Measurements from ENCODE around the gene CSRNP2.
"Not testable (repeated sequence)": the region's sequence is repeated elsewhere in the genome, so short reads cannot be mapped to it uniquely, and the experiment has no call there.

CSRNP2 gene

DNA sequence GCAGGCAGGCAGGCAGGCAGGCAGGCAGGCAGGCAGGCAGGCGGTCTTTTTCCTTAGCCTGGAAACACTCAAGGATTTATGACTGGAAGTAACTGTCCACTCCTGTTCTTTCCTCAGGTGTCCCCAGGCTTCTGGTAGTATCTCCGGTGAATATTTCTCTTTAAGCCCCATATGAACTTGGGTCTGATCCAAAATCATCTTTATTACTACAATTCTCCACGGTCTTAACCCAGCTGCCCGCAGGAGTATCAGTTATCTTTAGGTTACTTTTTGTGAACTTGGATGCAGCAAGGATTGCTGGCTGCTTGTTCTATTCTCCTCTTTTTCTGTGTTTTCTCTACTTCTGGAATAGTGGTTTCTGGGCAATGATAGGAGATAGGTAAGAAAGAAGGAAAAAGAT, 3.3 kb downstream of the CSRNP2 start:
- DNase-seq (ENCODE audit: extremely low spot score, insufficient read length, low read depth) (no peak), FAIRE-seq (no peak)

DNA sequence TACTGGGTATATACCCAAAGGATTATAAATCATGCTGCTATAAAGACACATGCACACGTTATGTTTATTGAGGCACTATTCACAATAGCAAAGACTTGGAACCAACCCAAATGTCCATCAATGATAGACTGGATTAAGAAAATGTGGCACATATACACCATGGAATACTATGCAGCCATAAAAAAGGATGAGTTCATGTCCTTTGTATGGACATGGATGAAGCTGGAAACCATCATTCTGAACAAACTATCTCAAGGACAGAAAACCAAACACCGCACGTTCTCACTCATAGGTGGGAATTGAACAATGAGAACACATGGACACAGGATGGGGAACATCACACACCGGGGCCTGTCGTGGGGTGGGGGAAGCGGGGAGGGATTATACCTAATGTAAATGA, 4.5 kb downstream of the CSRNP2 start:
- DNase-seq (ENCODE audit: extremely low spot score, insufficient read length, low read depth); FAIRE-seq: not testable (repeated sequence)

DNA sequence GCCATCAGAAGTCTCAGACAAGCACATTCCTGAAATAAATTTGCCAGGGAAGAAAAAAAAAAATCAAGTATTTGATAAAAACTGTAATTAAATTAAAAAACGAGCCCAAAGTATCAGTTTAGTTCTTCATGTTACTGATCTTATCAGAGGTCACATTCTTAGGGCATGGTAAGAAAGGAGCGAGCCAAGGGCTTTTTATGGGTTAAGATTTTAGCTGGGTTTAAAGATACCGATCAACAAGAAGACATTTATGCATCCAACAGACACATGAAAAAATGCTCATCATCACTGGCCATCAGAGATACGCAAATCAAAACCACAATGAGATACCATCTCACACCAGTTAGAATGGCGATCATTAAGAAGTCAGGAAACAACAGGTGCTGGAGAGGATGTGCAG, 5.0 kb downstream of the CSRNP2 start:
- not testable (repeated sequence) for DNase-seq (ENCODE audit: extremely low spot score, insufficient read length, low read depth); FAIRE-seq

GRCh38 chr12:51077930-51078329, 5.5 kb downstream of the CSRNP2 start:
- no peak for DNase-seq (ENCODE audit: extremely low spot score, insufficient read length, low read depth)
- no peak for FAIRE-seq

DNA sequence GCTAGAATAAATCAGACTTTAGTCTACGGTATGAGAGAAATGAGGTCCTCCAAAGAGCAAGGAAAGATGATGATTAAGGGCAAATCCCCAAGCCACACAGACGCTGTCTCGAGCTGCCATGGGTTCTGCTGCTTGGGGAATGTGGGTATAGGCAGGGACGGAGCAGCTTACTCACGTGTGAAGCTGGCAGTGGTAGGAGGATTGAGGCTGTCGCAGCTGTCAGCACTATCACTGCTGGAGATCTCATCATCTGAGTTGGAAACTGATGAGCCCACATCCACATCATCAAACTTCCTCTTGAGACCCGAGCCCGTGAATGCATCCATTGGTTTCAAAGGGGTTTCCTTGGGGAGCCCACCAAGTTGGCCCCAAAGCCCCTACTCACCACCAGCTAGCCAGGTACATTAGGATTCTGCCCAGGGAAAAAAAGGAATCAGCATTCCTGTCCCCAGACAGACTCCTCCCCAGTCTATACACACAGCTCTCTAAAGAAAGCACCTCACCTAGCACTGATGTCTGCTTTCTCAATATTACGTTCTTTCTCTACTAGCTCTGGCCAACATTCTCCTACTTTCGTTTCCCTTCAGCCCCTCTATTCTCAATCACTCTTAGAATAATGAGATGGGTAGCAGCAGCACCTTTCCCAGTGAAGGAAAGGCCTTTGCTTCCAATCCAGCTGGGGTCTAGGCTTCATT, 7.0 kb downstream of the CSRNP2 start:
- no peak for DNase-seq (ENCODE audit: extremely low spot score, insufficient read length, low read depth)
- FAIRE-seq = no peak

DNA sequence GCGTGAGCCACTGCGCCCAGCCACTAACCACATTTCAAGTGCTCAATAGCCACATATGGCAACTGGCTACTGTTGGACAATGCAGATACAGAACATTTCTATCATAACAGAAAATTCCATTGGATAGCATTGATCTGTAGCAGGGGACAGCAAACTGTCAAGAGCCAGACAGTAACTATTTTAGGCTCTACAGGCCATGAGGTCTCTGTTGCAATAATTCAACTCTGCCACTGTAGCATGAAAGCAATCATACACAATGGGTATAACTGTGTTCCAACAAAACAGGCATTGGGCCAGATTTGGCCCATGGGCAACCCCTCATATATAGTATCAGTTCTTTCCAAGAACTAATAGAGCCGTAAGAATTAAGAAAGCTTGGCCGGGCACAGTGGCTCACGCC, 8.0 kb downstream of the CSRNP2 start:
- FAIRE-seq (no peak), DNase-seq (ENCODE audit: extremely low spot score, insufficient read length, low read depth) (no peak)

- FAIRE-seq (no peak), DNase-seq (ENCODE audit: extremely low spot score, insufficient read length, low read depth) (no peak)
Measured at GRCh38 chr12:51071663-51072062, 11.7 kb downstream of the CSRNP2 start.

GRCh38 chr12:51070004-51070403, 13.4 kb downstream of the CSRNP2 start:
- no peak for DNase-seq (ENCODE audit: extremely low spot score, insufficient read length, low read depth)
- FAIRE-seq = no peak

- FAIRE-seq (no peak), DNase-seq (ENCODE audit: extremely low spot score, insufficient read length, low read depth) (no peak)
Measured at GRCh38 chr12:51067771-51068170, 15.6 kb downstream of the CSRNP2 start.

GRCh38 chr12:51067229-51067628, 16.2 kb downstream of the CSRNP2 start:
- no peak for DNase-seq (ENCODE audit: extremely low spot score, insufficient read length, low read depth)
- no peak for FAIRE-seq

DNA sequence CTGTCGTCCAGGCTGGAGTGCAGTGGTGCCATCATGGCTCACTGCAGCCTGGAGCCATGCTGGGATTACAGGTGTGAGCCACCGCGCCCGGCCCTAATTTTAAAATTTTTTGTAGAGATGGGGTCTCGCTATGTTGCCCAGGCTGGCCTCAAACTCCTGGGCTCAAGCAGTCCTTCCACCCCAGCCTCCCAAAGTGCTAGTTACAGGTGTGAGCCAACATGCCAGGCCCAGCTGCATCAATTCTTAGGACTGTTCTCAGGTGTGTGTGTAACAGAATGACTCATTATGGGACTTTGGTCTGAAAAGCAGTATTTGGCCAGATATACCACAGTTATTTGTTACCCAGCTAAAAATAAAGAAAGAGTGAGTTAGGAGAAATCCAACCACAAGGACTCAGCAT, 17.9 kb downstream of the CSRNP2 start:
- DNase-seq (ENCODE audit: extremely low spot score, insufficient read length, low read depth) (no peak), FAIRE-seq (no peak)

- FAIRE-seq (no peak), DNase-seq (ENCODE audit: extremely low spot score, insufficient read length, low read depth) (no peak)
Measured at GRCh38 chr12:51062631-51063397, 20.6 kb downstream of the CSRNP2 start.

GRCh38 chr12:51059086-51059485, 24.3 kb downstream of the CSRNP2 start:
- FAIRE-seq (no peak), DNase-seq (ENCODE audit: extremely low spot score, insufficient read length, low read depth) (no peak)

DNA sequence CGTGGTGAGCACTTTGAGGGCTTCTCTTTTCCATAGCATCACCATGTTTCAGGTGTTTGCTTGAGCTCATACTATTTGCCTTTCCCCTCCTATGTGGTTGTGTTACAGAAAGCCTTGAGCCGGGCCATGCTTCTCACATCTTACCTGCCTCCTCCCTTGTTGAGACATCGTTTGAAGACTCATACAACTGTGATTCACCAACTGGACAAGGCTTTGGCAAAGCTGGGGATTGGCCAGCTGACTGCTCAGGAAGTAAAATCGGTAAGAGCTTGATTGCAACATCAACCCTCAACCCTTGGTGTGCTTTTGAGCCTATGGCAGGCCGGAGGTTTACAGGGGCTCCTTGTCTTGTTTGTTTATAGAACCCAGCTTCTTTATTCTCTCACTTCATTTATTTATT, 27.2 kb downstream of the CSRNP2 start:
- no peak for FAIRE-seq
- DNase-seq (ENCODE audit: extremely low spot score, insufficient read length, low read depth) = no peak

- no peak for DNase-seq (ENCODE audit: extremely low spot score, insufficient read length, low read depth)
- FAIRE-seq = no peak
Measured at GRCh38 chr12:51055060-51055459, 28.3 kb downstream of the CSRNP2 start.

GRCh38 chr12:51051787-51052186, 31.6 kb downstream of the CSRNP2 start:
- FAIRE-seq (no peak), DNase-seq (ENCODE audit: extremely low spot score, insufficient read length, low read depth) (no peak)

DNA sequence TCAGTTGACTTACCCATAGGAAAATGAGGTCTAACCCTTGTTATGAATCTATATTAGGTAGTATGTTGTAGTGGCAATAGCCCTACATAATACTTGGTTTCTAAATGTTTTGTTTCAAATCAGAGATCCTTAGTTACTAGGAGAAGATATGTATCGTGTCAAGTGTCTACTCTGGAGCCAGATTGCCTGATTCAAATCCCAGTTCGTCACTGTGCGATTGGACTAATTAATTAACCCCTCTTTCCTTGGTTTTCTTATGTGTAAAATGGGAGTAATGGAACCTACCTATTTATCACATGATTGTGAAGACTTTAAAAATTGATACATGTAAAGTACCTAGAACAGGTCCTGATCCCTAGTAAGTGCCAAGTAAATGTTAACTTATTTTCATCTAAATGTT, 33.9 kb downstream of the CSRNP2 start:
- DNase-seq (ENCODE audit: extremely low spot score, insufficient read length, low read depth) (no peak), FAIRE-seq (no peak)

DNA sequence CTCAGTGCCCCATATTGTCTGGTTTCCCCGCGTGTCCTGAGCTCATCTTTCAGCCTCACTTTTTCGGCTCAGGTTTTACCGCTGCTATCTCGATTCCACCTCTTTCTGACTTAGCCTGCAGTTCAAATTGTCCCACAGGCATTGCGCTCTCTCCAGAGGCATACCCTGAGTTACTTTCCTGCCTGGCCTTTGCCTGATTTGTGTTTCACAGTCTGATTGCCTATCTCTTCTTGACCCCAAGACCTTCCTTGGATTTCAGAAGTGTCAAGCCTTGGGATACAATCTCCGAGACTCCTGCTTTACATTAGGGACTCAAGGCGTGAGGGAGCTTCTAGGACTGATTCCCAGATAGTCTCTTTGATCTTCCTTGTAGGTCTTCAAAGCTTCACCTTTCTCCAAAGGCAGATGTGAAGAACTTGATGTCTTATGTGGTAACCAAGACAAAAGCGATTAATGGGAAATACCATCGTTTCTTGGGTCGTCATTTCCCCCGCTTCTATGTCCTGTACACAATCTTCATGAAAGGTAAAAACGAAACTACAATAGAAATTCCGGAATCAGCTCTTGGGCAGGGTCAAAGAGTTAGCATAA, 34.6 kb downstream of the CSRNP2 start:
- FAIRE-seq (no peak), DNase-seq (ENCODE audit: extremely low spot score, insufficient read length, low read depth) (no peak)

DNA sequence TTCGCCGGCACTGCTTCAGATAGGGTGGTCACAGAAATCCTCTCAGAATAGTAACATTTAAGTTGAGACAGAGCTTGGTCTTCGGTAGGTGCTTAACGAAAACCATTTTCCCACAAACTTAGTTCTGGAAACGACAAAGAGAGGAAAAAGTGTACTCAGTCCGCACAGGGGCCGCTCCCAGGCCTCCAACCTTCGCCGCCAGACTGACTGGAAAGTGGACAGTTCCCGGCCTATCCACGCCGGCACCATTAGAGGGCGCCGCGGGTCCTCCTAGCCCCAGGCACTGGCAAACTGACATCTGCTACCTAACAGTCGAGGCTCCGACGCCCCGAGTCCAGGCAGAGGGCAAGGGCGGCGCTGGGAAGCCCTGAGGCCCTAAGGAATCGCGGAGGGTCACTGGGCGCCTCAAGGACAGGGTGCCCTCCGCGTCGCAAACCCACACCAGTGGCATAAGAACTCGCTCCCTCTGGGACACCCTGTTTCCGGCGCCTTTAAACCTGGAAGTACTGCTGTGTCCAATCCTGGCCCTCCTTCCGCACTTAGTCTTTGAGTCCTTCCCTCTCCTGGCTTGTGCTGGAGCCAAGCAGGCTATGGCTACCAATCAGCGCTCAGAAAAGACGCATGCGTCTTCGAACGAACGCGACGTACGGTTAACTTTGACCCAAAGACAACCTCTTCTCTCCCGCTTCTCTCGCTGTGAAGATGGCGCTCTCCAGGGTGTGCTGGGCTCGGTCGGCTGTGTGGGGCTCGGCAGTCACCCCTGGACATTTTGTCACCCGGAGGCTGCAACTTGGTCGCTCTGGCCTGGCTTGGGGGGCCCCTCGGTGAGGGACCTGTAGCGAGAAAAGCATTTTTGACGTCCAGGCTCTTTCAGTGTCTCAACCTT, 35.5 kb downstream of the CSRNP2 start, which contains the start of gene LETMD1:
TSS of gene LETMD1 (plus strand) at position 673 of the 886 bp plus-strand sequence. CDS start at position 703, 30 bp downstream.
- peak; percentile 99 for FAIRE-seq
- DNase-seq (ENCODE audit: extremely low spot score, insufficient read length, low read depth) = peak; percentile 91

- FAIRE-seq (no peak), DNase-seq (ENCODE audit: extremely low spot score, insufficient read length, low read depth) (no peak)
Measured at GRCh38 chr12:51036279-51036678, 47.1 kb downstream of the CSRNP2 start.

All from GM18507 (cell line).